Measurements from ENCODE around the gene ABHD1. TPM values are rescaled to one million over a fixed set of nuclear protein-coding genes. Genes with fewer than 3 reads are reported as not detected.
A peak's percentile ranks its signal among the peaks of the same experiment; 100 is the strongest.
"Not testable (repeated sequence)": the region's sequence is repeated elsewhere in the genome, so short reads cannot be mapped to it uniquely, and the experiment has no call there.

The ABHD1 gene
- polyA plus RNA-seq, 6 donors from 2014 or later = 1.2 to 1.3 TPM; not detected in 4

GRCh38 chr2:27158468-27158867, 34.9 kb downstream of the ABHD1 start:
- Mint-ChIP-seq H3K9me3 (no peaks in the 10 kb centered on the region), H3K4me3 (no peak overlapping the region), H3K27ac (no peak overlapping the region), H3K27me3 (peaks cover 0 to 26% (median 11%) of the 10 kb centered on the region in 3 donors), H3K36me3 (no peaks in the 10 kb centered on the region), H3K4me1 (peaks cover 0 to 10% (median 6%) of the 10 kb centered on the region in 3 donors)
- no peak for DNase-seq
- no peak for ATAC-seq (ENCODE audit: low read depth in 2 of 2)

GRCh38 chr2:27159271-27159670, 35.7 kb downstream of the ABHD1 start:
- peak overlapping the region in 2 of 6 donors; percentile 44 to 88 for H3K27ac Mint-ChIP-seq
- peaks cover 0 to 21% (median 8%) of the 10 kb centered on the region in 3 donors for H3K27me3 Mint-ChIP-seq
- no peaks in the 10 kb centered on the region for H3K36me3 Mint-ChIP-seq
- H3K4me3 Mint-ChIP-seq = no peak overlapping the region
- peaks cover 0 to under 1% (median 0%) of the 10 kb centered on the region in 7 donors for H3K9me3 Mint-ChIP-seq
- DNase-seq (no peak), ATAC-seq (ENCODE audit: low read depth in 2 of 2) (no peak)
- H3K4me1 Mint-ChIP-seq = peaks cover 1 to 16% (median 11%) of the 10 kb centered on the region in 3 donors

DNA sequence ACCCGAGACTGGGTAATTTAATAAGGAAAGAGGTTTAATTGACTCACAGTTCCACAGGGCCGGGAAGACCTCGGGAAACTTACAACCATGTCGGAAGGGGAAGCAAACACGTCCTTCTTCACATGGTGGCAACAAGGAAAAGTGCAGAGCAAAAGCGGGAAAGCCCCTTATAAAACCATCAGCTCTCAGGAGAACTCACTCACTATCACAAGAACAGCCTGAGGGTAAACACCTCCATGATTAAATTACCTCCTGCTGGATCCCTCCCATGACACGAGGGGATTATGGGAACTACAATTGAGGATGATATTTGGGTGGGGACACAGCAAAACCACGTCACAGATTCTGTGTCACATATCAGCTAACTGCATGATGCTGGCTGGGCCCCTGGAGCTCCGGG, 36.6 kb downstream of the ABHD1 start:
- ATAC-seq (ENCODE audit: low read depth in 2 of 2) = no peak
- peak overlapping the region in 1 of 6 donors; percentile 7 for H3K27ac Mint-ChIP-seq
- peaks cover 0 to 14% (median 0%) of the 10 kb centered on the region in 3 donors for H3K27me3 Mint-ChIP-seq
- no peak for DNase-seq
- no peak overlapping the region for H3K4me3 Mint-ChIP-seq
- H3K36me3 Mint-ChIP-seq = no peaks in the 10 kb centered on the region
- peaks cover 10 to 25% (median 20%) of the 10 kb centered on the region in 3 donors for H3K4me1 Mint-ChIP-seq
- peaks cover 0 to 2% (median 0%) of the 10 kb centered on the region in 7 donors for H3K9me3 Mint-ChIP-seq

- H3K27me3 Mint-ChIP-seq = peaks cover 0 to 7% (median 0%) of the 10 kb centered on the region in 3 donors
- no peak overlapping the region for H3K4me3 Mint-ChIP-seq
- no peak for ATAC-seq (ENCODE audit: low read depth in 2 of 2)
- H3K27ac Mint-ChIP-seq = peak overlapping the region in 3 of 6 donors; percentile 44 to 85 (median 57)
- DNase-seq = no peak
- no peaks in the 10 kb centered on the region for H3K36me3 Mint-ChIP-seq
- peaks cover 0 to 4% (median 0%) of the 10 kb centered on the region in 7 donors for H3K9me3 Mint-ChIP-seq
- peaks cover 13 to 37% (median 31%) of the 10 kb centered on the region in 3 donors for H3K4me1 Mint-ChIP-seq
Observed at GRCh38 chr2:27162151-27163121, 38.8 kb downstream of the ABHD1 start.

- no peaks in the 10 kb centered on the region for H3K36me3 Mint-ChIP-seq
Observed at GRCh38 chr2:27164960-27165763, 41.5 kb downstream of the ABHD1 start.

GRCh38 chr2:27170581-27171337, 47.1 kb downstream of the ABHD1 start:
- no peaks in the 10 kb centered on the region for H3K36me3 Mint-ChIP-seq
- DNase-seq = no peak
- peaks cover 0 to 6% (median 0%) of the 10 kb centered on the region in 3 donors for H3K27me3 Mint-ChIP-seq
- ATAC-seq (ENCODE audit: low read depth in 2 of 2) = peak; percentile 40 to 47
- peaks cover 8 to 24% (median 13%) of the 10 kb centered on the region in 3 donors for H3K4me1 Mint-ChIP-seq
- H3K9me3 Mint-ChIP-seq = no peaks in the 10 kb centered on the region
- peak overlapping the region in 2 of 6 donors; percentile 42 to 76 for H3K27ac Mint-ChIP-seq
- H3K4me3 Mint-ChIP-seq = peak overlapping the region in 5 of 8 donors; percentile 38 to 87 (median 58)

More at GRCh38 chr2:27164960-27165763, 41.5 kb downstream of the ABHD1 start:
- H3K4me1 Mint-ChIP-seq = peaks cover 17 to 44% (median 31%) of the 10 kb centered on the region in 3 donors
- H3K27me3 Mint-ChIP-seq = no peaks in the 10 kb centered on the region
- peak overlapping the region in 5 of 6 donors; percentile 2 to 87 (median 32) for H3K27ac Mint-ChIP-seq
- H3K4me3 Mint-ChIP-seq = peak overlapping the region in 6 of 8 donors; percentile 21 to 67 (median 50)
- peak; percentile 14 for DNase-seq
- peaks cover 0 to 4% (median 0%) of the 10 kb centered on the region in 7 donors for H3K9me3 Mint-ChIP-seq
- peak; percentile 44 for ATAC-seq (ENCODE audit: low read depth in 2 of 2)

GRCh38 chr2:27171351-27171848, 47.8 kb downstream of the ABHD1 start:
- Mint-ChIP-seq H3K9me3 (no peaks in the 10 kb centered on the region), H3K4me1 (peaks cover 8 to 24% (median 13%) of the 10 kb centered on the region in 3 donors), H3K36me3 (no peaks in the 10 kb centered on the region), H3K27me3 (peaks cover 4 to 13% (median 6%) of the 10 kb centered on the region in 3 donors), H3K4me3 (peak overlapping the region in 1 of 8 donors; percentile 68), H3K27ac (no peak overlapping the region)
- ATAC-seq (ENCODE audit: low read depth in 2 of 2) (no peak), DNase-seq (no peak)

DNA sequence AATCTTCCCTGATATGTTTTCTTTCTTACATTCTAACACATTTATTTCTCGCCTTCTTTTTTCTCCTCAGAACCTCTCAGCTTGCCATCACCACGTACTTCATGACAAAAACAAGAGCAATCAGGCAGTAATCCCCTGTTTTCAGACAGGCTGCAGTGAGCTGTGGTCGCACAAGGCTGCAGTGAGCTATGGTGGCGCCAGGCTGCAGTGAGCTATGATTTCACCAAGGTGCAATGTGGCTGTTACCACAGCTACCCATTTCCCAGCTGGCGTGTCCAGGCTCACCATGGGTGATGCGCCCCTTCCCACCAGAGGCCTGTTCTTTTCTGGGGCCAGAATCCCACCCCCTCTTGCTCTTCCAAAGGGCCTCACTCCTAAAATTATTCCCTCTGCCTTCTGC, 51.0 kb downstream of the ABHD1 start:
- DNase-seq (no peak), ATAC-seq (ENCODE audit: low read depth in 2 of 2) (no peak)
- no peak overlapping the region for H3K4me3 Mint-ChIP-seq
- peaks cover 8 to 15% (median 8%) of the 10 kb centered on the region in 3 donors for H3K4me1 Mint-ChIP-seq
- no peaks in the 10 kb centered on the region for H3K9me3 Mint-ChIP-seq
- H3K36me3 Mint-ChIP-seq = no peaks in the 10 kb centered on the region
- H3K27ac Mint-ChIP-seq = no peak overlapping the region
- H3K27me3 Mint-ChIP-seq = peaks cover 12 to 24% (median 21%) of the 10 kb centered on the region in 3 donors

DNA sequence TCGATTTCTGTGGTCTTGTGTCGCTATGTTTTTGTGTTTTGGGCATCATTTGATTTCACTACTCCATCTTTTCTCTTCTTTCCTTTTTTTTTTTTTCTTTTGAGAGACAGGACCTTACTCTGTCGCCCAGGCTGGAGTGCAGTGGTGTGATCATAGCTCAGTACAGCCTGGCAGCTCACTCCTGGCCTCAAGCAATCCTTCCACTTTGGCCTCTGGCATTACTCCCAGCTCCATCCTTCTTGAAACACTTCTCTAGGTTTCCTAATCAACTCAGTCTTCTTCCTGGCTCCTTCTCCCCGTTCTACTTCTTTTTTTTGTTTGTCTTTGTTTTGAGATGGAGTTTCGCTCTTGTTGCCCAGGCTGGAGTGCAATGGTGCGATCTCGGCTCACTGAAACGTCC, 51.7 kb downstream of the ABHD1 start:
- Mint-ChIP-seq H3K4me3 (no peak overlapping the region), H3K27me3 (peaks cover 16 to 25% (median 24%) of the 10 kb centered on the region in 3 donors), H3K4me1 (peaks cover 4 to 8% (median 6%) of the 10 kb centered on the region in 3 donors), H3K9me3 (no peaks in the 10 kb centered on the region), H3K27ac (no peak overlapping the region), H3K36me3 (no peaks in the 10 kb centered on the region)
- DNase-seq (no peak), ATAC-seq (ENCODE audit: low read depth in 2 of 2) (no peak)

DNA sequence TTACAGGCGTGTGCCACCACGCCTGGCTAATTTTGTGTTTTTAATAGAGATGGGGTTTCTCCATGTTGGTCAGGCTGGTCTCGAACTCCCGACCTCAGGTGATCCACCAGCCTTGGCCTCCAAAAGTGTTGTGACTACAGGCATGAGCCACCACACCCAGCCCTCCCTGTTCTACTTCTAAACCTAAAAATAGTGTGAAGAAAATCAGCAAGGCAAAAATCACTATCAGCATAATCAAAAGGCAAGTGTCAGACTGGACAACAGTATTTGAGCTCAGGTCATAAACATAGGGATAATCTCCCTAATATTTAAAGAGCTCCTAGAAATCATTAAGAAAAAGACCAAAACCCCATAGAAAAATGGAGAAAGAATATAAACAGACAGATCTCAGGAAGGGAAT, 52.2 kb downstream of the ABHD1 start:
- H3K36me3 Mint-ChIP-seq; DNase-seq; H3K4me3 Mint-ChIP-seq; H3K4me1 Mint-ChIP-seq; ATAC-seq (ENCODE audit: low read depth in 2 of 2); H3K27ac Mint-ChIP-seq; H3K9me3 Mint-ChIP-seq: not testable (repeated sequence)
- peaks cover 19 to 28% (median 27%) of the 10 kb centered on the region in 3 donors for H3K27me3 Mint-ChIP-seq

DNA sequence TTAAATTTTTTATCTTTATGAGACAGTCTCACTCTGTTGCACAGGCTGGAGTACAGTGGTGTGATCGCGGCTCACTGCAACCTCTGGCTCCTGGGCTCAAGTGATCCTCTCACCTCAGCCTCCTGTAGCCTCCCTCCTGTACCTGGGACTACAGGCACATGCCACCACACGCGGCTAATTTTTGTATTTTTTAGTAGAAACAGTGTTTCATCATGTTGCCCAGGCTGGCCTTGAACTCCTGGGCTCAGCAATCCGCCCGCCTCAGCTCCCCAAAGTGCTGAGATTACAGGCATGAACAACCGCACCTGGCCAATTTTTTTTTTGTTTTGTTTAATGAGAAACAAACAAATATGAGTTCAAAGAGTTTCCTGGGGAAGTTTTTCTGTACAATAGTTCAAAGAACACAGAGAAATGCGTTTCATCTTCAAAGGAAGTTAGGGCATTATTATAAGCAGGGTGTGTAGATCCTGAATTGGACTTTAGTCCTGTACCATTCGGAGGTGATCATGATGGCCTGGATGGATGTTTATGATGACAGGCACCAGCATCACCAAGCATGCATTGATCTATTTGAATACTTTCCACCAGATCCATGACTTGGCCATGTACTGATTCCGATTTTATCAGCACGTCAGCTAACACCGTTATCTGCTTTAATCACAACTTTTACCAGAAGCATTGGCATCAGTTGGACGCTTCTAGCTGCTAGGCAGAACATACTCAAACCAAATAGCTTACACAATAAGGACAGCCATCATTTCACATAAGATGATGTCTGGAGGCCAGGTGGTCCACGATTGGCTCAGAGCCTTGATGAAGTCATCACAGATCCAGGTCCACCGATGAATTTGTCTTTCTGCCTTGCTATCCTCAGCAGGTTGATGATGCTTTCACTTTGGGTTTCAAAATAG, 54.1 kb downstream of the ABHD1 start:
- Mint-ChIP-seq H3K27ac (no peak overlapping the region), H3K9me3 (no peaks in the 10 kb centered on the region), H3K27me3 (peaks cover 35 to 40% (median 38%) of the 10 kb centered on the region in 3 donors), H3K4me1 (no peaks in the 10 kb centered on the region), H3K36me3 (no peaks in the 10 kb centered on the region), H3K4me3 (no peak overlapping the region)
- DNase-seq (no peak), ATAC-seq (ENCODE audit: low read depth in 2 of 2) (no peak)

- DNase-seq = no peak
- Mint-ChIP-seq H3K27ac (no peak overlapping the region), H3K36me3 (no peaks in the 10 kb centered on the region), H3K4me3 (no peak overlapping the region), H3K4me1 (no peaks in the 10 kb centered on the region), H3K9me3 (no peaks in the 10 kb centered on the region), H3K27me3 (peaks cover 38 to 40% (median 40%) of the 10 kb centered on the region in 3 donors)
- ATAC-seq (ENCODE audit: low read depth in 2 of 2) = no peak
Observed at GRCh38 chr2:27178469-27178868, 54.9 kb downstream of the ABHD1 start.

All from naive B cell (primary cell).